ENCODE results near the gene CLCF1. TPM values are rescaled to one million over a fixed set of nuclear protein-coding genes. Genes with fewer than 3 reads are reported as not detected.

CLCF1 gene
- total and polyA plus RNA-seq, 2 donors from 2014 or later, result 5.7 to 15.8 TPM

DNA sequence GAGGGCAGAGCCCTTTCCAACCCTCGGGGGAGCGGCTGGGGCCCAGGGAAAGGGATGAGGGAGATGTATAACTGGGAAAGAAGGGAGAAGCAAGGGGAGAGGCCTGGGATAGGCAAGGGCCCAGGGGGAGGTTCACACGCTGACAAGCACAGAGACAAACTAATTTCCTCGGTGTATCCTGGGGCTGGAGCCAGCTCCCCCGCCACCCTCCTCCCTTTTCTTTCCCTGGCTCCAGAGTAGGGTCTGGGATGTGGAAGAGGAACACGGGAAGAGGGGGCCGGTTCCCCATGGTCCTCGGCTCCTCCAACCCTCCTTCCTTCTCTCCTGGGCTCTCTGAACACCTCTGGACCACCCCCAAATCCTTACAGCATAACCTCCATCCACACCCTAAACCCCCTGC, 6.9 kb downstream of the CLCF1 start:
- peak in 2 of 5 donors; percentile 25 to 51 for DNase-seq
- Histone ChIP-seq H3K9ac (ENCODE audit: low read length in 3 of 3) (peak overlapping the region in 1 of 3 donors; percentile 7), H3K4me1 (ENCODE audit: control insufficient read depth in 2 of 3, insufficient read depth in 2 of 3, low read depth in 1 of 3, low read length in 3 of 3) (peaks cover 5 to 25% (median 17%) of the 10 kb centered on the region in 3 donors), H3K4me3 (ENCODE audit: low read length in 3 of 3) (no peak overlapping the region), H3K27ac (ENCODE audit: low read depth in 2 of 2, low read length in 2 of 2) (peak overlapping the region in 1 of 2 donors; percentile 22), H3K27me3 (ENCODE audit: control insufficient read depth, insufficient read depth, low read length) (no peaks in the 10 kb centered on the region), H3K9me3 (ENCODE audit: control insufficient read depth in 2 of 3, insufficient read depth in 1 of 3, low read length in 3 of 3) (no peaks in the 10 kb centered on the region), H3K36me3 (ENCODE audit: control insufficient read depth in 2 of 3, insufficient read depth in 3 of 3, low read length in 3 of 3) (peaks cover 0 to 3% (median 0%) of the 10 kb centered on the region in 3 donors)
- FAIRE-seq, result no peak
- intact Hi-C loops (cut with DNase I), result no loop called here
- TF ChIP-seq, protein P1, sequence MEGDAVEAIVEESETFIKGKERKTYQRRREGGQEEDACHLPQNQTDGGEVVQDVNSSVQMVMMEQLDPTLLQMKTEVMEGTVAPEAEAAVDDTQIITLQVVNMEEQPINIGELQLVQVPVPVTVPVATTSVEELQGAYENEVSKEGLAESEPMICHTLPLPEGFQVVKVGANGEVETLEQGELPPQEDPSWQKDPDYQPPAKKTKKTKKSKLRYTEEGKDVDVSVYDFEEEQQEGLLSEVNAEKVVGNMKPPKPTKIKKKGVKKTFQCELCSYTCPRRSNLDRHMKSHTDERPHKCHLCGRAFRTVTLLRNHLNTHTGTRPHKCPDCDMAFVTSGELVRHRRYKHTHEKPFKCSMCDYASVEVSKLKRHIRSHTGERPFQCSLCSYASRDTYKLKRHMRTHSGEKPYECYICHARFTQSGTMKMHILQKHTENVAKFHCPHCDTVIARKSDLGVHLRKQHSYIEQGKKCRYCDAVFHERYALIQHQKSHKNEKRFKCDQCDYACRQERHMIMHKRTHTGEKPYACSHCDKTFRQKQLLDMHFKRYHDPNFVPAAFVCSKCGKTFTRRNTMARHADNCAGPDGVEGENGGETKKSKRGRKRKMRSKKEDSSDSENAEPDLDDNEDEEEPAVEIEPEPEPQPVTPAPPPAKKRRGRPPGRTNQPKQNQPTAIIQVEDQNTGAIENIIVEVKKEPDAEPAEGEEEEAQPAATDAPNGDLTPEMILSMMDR (IDR thresholded peaks at IDR 0.05; ENCODE audit: borderline replicate concordance, extremely low read depth, insufficient read depth), result no peak

GRCh38 chr11:67365736-67366444, 7.5 kb downstream of the CLCF1 start:
- TF ChIP-seq, protein P1 (IDR thresholded peaks at IDR 0.05; ENCODE audit: borderline replicate concordance, extremely low read depth, insufficient read depth), result no peak
- no peak for DNase-seq
- Histone ChIP-seq H3K4me1 (ENCODE audit: control insufficient read depth in 2 of 3, insufficient read depth in 2 of 3, low read depth in 1 of 3, low read length in 3 of 3) (peaks cover 5 to 19% (median 11%) of the 10 kb centered on the region in 3 donors), H3K9me3 (ENCODE audit: control insufficient read depth in 2 of 3, insufficient read depth in 1 of 3, low read length in 3 of 3) (no peaks in the 10 kb centered on the region), H3K27me3 (ENCODE audit: control insufficient read depth, insufficient read depth, low read length) (no peaks in the 10 kb centered on the region), H3K4me3 (ENCODE audit: low read length in 3 of 3) (no peak overlapping the region), H3K36me3 (ENCODE audit: control insufficient read depth in 2 of 3, insufficient read depth in 3 of 3, low read length in 3 of 3) (peaks cover 0 to 3% (median 0%) of the 10 kb centered on the region in 3 donors), H3K9ac (ENCODE audit: low read length in 3 of 3) (peak overlapping the region in 1 of 3 donors; percentile 7), H3K27ac (ENCODE audit: low read depth in 2 of 2, low read length in 2 of 2) (peak overlapping the region in 1 of 2 donors; percentile 22)
- FAIRE-seq, result no peak
- intact Hi-C loops (cut with DNase I), result no loop called here

- intact Hi-C loops (cut with DNase I), result no loop called here
- Histone ChIP-seq H3K9ac (ENCODE audit: low read length in 3 of 3) (no peak overlapping the region), H3K9me3 (ENCODE audit: control insufficient read depth in 2 of 3, insufficient read depth in 1 of 3, low read length in 3 of 3) (no peaks in the 10 kb centered on the region), H3K27ac (ENCODE audit: low read depth in 2 of 2, low read length in 2 of 2) (peak overlapping the region in 1 of 2 donors; percentile 2), H3K4me1 (ENCODE audit: control insufficient read depth in 2 of 3, insufficient read depth in 2 of 3, low read depth in 1 of 3, low read length in 3 of 3) (peaks cover 2 to 14% (median 7%) of the 10 kb centered on the region in 3 donors), H3K27me3 (ENCODE audit: control insufficient read depth, insufficient read depth, low read length) (no peaks in the 10 kb centered on the region), H3K4me3 (ENCODE audit: low read length in 3 of 3) (no peak overlapping the region), H3K36me3 (ENCODE audit: control insufficient read depth in 2 of 3, insufficient read depth in 3 of 3, low read length in 3 of 3) (peaks cover 0 to 3% (median 0%) of the 10 kb centered on the region in 3 donors)
- FAIRE-seq, result no peak
- TF ChIP-seq, protein P1 (IDR thresholded peaks at IDR 0.05; ENCODE audit: borderline replicate concordance, extremely low read depth, insufficient read depth), result no peak
- no peak for DNase-seq
Observed at GRCh38 chr11:67364783-67365722, 8.3 kb downstream of the CLCF1 start.
